Activated CD4-positive, alpha-beta T cell treated with anti-CD3 and anti-CD28 coated beads, Interleukin-2, amount 50 U/mL, for 48 hours (primary cell): ENCODE results near the gene FBXL19.
A peak's percentile ranks its signal among the peaks of the same experiment; 100 is the strongest.
"Not testable (repeated sequence)": the region's sequence is repeated elsewhere in the genome, so short reads cannot be mapped to it uniquely, and the experiment has no call there.

ENCODE experiments used
- DNase-seq, 2 experiments: peaks; one replicate each; pipeline ENCODE4 v3.0.0-alpha.2; 2020

FBXL19 gene, protein sequence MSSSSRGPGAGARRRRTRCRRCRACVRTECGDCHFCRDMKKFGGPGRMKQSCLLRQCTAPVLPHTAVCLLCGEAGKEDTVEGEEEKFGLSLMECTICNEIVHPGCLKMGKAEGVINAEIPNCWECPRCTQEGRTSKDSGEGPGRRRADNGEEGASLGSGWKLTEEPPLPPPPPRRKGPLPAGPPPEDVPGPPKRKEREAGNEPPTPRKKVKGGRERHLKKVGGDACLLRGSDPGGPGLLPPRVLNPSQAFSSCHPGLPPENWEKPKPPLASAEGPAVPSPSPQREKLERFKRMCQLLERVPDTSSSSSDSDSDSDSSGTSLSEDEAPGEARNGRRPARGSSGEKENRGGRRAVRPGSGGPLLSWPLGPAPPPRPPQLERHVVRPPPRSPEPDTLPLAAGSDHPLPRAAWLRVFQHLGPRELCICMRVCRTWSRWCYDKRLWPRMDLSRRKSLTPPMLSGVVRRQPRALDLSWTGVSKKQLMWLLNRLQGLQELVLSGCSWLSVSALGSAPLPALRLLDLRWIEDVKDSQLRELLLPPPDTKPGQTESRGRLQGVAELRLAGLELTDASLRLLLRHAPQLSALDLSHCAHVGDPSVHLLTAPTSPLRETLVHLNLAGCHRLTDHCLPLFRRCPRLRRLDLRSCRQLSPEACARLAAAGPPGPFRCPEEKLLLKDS

DNA sequence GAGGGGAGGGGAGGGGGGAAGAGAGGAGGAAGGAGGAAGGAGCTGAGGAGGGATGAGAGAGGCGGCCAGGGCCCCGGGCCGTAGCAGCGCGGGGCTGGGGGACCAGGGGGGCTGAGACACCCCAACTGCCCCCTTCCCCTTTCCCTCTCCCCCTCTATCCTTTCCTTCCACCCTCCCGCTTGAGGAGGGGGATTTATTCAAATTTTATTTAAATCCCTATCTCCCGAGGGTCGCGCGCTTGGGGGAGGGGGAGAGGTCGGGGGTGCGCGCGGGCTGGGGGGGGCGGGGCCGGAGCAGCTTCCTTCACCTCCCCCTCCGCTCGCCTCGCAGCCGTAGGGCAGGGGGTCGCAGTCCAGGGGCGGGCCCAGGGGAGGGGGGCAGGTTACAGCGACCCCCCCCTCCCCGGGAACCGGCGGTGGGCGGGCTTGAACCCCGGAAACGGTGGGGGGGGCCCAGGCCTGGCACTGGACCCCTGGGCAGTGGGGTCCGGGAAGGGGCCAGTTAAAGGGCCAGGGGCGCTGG, at the start of gene FBXL19:
FBXL19 (plus strand) TSS at position 19 of the 522 bp plus-strand sequence. CDS start 2,183 bp downstream, outside the sequence.
- no peak for DNase-seq

DNA sequence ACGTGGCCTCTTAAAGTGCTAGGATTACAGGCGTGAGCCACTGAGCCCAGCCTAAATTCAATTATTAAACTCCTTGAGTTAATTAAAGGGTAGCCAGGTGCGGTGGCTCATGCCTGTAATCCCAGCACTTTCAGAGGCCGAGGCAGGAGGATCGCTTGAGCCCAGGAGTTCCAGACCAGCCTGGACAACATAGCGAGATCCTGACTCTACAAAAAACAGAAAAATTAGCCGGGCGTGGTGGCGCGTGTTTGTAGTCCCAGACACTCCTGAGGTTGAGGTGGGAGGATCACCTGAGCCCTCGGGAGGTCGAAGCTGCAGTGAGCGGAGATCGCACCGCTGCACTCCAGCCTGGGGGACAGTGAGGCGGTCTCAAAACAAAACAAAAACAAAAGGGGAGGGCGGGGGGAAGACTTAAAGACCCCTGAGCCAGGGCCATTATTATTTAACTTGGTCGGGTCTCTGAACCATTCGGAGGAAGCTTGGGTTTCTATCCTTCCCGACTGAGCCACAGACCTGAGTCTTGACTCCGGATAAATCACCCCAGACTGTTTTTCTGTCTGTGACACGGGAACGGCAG, 49.0 kb upstream of the FBXL19 start:
- peak; percentile 9 to 22 for DNase-seq

DNA sequence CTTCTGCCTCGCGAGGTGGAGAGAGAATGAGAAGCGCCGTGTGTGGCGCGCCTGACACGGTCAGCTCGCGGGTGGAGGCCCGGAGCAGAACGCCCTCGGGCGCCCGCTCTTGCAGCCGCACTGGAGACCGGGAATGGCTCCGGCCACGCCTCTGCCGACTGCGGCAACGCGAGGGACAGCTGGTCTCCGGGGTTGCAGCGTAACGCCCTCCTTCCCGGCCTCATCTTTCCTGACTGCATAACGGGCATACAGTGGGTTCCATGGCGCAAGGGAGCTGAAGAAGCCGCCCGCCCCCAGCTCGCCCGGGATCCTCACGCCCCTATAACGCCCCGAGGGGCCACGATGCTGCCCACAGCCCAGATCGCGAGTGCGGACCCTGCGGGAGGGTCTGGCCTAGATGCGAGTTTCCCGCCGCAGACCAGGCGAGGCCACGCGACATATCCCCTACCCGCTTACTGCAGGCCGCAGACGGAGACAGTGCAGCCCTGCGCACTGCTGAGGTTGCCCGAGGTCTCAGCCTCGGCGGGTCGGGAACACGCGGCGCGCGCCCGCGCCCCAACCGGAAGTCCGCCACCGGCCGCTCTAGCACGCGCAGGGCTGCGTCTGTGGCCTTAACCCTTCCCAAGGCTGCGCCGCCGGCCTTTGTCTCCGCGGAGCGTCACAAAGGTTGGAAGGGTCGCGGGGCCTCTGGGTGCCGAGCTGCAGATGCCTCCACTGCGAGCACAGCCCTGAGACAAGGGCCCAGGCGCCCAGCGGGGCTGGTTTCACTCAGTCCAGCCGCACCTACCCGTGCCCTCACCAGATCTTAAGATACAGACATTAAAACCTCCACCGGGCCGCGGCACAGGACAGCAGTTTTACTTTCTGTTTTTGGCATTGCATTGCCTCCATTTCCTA, 48.3 kb upstream of the FBXL19 start:
- DNase-seq = peak; percentile 90 to 91

DNA sequence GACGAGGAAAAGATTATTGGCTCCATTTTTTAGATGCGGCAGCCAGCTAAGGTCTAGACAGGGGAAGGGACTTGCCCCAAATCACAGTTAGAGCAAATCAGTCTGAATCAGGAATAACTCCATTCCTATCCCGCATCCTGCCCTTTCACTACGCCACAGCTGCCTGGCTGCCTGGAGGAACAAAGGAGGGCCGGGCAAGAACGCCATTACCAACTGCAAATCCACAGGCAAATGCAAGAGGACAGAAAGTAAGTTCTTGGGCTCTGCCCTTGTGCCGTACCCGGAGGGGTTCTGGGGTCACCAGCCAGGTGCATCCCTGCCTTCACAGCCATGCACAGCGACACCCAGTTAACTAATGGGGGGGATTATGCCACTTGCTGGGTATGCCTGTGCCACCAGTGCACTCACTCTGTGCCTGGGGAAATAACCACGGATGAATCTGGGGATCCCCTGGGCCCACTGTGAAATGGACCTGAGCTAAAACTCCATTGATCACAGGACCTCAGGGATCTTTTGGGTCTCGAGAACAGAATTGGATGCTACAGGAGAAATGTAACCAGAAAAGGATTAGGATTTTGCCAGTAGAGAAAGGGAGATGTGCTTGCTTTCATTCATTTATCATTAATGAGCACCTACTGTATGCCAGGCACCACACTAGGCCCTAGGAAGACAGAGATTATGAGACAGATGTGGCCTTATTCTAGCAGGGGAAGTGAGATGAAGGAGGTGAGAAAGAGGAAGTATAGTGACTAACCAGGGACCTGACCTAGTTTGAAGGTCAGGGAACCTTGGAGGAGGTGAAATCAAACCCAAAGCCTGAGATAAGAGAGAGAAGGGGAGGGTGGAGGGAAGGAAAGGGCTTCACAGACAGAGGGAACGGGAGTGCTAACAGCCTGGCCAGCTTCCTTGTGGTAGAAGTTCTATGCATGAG, 47.2 kb upstream of the FBXL19 start:
- DNase-seq = peak; percentile 33 to 38

DNA sequence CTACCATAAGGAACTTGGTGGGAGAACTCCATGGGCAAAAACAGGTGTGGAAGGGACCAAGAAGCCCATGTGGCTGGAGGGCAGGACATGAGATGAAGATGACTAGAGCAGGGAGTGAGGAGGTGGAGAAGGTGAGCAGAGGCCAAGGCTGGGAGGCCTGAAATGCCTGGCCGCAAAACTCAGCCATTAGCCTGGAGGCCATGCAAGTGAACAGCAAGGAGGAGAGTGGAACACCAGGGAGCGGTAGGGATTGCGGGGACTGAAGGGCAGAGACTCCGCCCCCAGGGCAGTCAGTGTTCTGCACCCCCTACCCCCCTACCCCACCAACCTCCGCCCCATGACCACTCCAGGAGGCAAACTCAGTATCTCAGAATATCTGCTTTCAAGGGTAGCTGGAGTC, 46.5 kb upstream of the FBXL19 start:
- DNase-seq = no peak

DNA sequence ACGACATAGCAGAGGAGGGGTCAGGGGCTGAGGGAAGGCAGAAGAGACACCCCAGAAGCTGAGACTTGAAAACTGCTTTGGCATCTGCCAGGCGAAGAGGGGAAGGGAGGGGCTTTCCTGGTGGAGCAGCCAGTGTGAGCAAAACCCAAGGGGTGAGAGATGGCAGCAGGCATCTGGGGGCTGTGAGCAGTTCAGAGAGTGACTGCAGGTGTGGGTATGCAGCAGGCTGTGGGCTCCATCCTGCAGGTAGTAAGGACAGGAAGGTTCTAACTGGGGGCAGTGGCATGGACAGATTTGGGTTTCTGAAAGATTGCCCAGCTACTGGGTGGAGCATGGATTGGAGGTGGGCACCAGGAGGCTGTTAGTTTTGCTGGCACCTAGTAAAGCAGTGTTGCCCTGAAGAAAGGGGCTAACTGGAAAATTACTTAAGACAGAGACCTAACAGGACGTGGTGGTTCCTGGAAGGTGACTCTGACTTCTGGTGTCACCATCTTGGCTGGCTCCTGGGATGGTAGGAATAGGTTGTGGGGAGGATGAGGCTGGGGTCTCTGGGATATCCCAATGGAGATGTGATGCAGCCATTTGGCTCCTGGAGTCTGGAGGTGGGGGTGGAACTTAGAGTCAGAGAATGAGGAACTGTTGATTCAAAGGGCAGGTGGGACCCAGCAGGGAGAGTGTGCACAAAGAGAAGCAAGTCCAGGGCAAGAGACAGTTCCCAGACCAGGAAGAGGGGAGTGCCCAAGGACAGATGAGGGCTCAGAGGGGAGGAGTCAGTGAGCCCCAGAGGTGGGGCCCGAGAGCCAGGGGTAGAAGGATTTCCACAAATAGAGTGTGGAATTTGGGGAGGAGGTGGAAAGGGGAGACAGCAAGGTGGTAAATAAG, 40.7 kb upstream of the FBXL19 start:
- no peak for DNase-seq

DNA sequence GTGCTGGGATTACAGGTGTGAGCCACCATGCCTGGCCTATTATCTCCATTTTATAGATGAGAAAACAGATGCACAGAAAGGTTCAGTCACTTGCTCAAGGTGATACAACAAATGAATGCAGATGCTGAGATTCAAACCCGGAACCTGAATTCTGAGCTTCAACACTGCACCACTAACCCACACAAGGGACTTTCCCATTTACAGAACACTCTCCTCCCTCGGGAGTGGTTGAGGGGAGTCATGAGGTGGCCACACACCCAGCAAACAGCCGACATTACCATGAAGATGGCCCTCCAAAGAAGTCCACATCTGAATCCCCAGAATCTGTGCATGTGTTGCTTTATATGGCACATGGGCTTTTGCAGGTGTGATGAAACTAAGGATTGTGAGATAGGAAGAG, 38.6 kb upstream of the FBXL19 start:
- DNase-seq = no peak

DNA sequence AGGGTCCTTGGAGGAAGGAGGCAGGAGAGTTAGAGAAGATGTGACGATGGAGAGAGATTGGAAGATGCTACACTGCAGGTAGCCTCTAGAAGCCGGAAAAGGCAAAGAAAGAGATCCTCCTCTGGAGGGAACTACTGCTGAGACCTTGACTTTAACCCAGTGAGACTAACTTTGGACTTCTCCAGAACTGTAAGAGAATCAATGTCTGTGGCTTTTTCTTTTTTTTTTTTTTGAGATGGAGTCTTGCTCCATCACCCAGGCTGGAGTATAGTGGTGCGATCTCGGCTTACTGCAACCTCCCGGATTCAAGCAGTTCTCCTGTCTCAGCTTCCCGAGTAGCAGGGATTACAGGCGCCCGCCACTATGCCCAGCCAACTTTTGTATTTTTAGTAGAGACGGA, 38.2 kb upstream of the FBXL19 start:
- no peak for DNase-seq

DNA sequence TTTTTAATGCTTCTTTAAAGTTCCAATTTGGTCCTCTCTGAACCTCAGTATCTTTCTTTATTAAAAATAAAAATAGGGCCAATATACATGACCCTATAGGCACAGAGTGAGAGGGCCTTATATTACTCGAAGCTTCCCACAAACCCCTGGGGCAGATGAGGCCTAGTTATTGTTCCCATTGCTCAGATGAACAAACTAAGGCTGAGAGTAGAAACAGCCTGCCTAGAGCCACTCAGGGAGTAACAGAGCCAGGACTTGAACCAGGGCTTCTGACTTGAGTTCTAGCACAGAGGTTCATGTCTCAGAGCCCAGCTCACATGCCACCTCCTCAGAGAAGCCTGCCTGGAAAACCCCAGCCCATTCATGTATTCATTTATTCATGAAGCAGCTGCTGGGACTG, 37.2 kb upstream of the FBXL19 start:
- DNase-seq = no peak

DNA sequence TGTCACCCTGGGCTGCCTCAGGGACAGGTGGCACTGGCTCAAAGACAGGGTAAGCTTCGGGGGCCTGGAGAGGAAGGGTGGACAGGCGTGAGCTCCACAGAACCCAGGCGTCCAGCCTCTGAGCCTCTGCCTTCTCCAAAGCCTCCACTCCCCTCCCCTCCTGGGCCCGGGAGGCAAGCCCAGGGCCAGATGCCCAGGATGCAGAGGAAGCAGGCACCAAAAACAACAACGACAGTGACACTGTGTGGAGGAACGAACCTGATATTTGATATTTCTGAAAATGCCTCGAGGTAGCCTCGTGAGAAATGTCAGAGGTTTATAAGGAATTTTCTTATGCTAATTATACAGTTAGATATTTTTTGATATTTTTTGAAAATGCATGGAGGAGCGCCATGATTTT, 35.4 kb upstream of the FBXL19 start:
- no peak for DNase-seq

DNA sequence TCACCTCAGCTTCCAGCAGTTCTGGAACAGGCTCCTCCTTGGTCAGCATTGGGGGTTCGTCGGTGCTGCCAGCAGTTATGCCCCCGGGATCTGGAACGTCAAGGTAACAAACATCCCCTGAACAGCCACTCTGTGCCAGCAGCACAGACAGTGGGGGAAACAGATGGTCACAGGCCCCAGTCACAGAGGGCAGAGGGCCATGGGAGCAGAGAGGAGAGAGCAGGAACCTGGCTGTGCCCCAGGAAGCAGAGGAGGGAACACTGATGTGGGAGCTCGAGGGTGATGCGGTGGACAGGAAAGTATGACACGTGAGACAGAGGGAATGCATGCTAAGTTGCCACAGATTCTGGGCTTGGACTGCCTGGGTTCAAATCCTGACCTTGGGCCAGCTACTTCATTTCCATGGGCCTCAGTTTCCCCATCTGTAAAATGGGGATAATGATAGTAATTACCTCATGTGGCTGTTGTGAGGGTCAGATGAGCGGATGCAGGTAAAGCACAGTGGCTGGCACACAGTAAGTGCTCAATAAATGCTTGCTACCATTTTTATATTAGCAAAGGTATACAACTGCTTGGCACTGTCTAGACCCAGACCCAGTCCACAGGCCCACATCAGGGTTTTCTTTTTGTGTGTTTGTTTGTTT, 34.4 kb upstream of the FBXL19 start:
- no peak for DNase-seq

DNA sequence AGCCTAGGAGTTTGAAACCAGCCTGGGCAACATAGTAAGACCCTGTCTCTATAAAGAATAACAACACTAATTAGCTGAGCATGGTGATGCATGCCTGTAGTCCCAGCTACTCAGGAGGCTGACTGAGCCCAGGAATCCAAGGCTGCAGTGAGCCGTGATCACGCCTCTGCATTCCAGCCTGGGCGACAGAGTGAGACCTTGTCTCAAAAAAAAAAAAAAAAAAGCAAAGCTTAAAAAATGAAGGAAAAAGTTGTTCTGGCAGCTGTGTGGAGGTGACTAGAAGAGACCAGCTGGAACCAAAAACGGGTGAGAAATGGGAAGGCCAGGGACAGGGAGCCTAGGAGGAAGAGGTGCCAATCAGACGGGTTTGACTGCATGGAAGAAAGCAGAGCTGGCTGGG, 33.7 kb upstream of the FBXL19 start:
- DNase-seq = no peak

DNA sequence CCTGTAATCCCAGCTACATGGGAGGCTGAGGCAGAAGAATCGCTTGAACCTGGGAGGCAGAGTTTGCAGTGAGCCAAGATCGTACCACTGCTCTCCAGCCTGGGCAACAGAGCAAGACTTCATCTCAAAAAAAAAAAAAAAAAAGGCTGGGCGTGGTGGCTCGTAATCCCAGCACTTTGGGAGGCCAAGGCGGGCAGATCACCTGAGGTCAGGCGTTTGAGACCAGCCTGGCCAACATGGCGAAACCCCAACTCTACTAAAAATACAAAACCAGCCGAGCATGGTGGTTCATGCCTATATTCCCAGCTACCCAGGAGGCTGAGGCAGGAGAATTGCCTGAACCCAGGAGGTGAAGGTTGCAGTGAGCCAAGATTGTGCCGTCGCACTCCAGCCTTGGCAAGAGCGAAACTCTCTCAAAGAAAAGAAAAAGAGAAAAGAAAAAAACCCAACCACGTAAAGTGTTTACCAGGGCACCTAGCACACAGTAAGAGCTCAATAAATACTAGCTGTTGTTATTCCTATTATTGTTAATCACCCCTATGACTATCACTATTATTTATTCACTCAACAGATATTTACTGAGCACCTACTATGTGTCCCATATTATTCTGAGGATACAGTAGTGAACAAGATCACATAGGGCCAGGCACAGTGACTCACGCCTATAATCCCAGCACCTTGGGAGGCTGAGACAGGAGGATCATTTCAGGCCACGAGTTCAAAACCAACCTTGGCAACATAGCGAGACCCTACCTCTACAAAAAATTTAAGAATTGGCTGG, 32.1 kb upstream of the FBXL19 start:
- not testable (repeated sequence) for DNase-seq

DNA sequence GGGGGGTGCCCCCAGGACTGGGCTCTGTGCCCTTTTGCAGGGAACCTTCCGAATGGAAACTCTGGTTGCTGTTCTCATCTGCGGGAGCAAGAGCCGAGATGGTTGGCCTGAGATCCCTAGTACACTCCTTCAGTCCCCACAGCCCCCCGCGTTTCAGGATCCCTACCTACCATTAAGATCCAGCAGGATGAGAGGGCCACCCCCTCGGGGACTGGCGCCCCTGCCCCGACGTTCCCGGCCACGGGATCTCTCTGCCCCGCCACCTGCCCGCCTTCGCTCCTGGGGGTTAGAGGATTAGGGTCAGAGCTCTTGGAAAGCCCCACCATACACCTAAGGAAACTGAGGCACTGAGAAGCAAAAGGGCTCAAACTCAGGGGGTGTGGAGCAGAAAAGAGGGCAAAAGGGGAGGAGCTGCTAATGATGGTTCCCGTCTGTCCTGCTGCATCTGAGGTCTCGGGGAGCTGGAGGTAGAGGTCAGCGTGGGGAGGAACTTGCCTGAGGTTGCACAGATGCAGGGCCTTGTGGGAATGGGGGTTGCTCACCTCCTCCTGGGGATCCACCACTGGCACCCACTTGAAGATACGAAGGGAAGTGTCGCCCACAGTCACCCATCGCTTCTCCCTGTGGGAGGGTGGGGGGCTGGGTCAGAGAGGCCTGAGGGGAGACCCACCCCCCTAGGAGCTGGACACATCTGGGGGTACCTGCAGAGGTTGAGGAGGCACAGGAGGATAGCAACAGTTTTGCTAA, 30.5 kb upstream of the FBXL19 start:
- DNase-seq = peak; percentile 9 to 22

DNA sequence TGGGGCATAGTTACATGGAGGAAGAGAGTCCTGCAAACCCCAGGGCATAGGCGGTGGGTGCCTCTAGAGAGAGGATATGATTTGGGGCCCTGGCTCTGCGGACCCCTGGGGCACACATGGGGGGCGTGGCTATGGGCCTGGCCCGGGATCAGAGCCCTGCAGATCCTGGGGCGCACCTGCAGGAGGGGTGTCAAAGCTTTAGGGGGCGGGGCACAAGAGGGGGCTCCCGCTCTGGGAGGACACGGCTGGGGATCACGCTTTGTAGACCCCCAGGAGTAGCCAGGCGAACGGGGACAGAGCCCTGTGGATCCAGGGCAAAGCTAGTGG, 30.0 kb upstream of the FBXL19 start:
- DNase-seq = peak; percentile 15 to 30

DNA sequence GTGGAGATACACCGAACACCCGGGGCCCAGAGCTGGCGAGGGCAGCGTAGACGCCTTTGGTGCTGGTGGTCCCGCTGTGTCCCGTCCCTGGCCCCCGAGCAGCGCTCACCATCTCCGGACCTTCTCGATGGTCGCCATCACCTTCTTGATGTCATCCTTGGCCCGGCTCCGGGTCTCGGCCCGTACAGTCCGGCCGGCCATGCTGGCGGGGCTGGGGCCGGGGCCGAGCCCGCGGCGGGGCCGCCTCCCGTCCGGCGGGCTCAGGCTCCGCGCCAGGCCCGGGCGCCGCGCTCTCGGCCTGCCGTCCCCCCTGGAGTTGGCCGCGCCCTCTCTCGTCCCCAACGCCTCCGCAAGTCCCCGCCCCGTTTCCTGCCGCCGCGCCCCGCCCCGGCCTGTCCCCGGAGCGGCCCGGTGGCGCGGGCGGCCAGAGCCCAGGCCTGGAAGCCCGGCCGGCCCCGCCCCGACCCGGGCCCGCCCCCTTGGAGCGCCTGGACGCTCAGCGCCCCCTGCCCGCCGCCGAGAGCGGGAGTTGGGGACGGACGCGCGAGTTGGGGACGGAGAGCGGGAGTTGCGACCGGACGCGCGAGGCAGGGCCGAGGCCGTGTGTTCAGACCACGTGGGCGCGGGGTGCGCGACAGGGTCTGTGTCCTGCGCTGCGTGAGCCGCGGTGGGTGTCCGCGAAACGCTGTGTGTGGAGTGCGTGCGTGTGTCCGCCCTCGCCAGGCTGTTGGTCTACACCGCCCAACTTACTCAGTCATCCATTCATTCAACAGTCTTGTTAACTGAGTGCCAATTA, 29.4 kb upstream of the FBXL19 start, which contains the start of gene BCL7C:
BCL7C (minus strand) TSS at position 334 of the 796 bp plus-strand sequence; CDS start at position 201, 133 bp downstream.
- peak; percentile 93 to 95 for DNase-seq
